Chondrocyte (in vitro differentiated cells): ENCODE results near the gene TTC31. TPM values are rescaled to one million over a fixed set of nuclear protein-coding genes. Genes with fewer than 3 reads are reported as not detected.

ENCODE experiments used
- DNase-seq: peaks from one replicate; pipeline ENCODE4 v3.0.0; 2021; ENCODE audit warnings: mixed read lengths, low spot score
- H3K27ac Mint-ChIP-seq: one replicate; pipeline ENCODE4 v1.8.0; 2021; ENCODE audit warnings: mild to moderate bottlenecking, moderate library complexity, mixed read lengths; ENCODE audit not compliant: unreplicated experiment
- H3K27me3 Mint-ChIP-seq: 2 replicates; pipeline ENCODE4 v1.8.0; 2021; ENCODE audit warnings: low read depth, mixed read lengths
- H3K36me3 Mint-ChIP-seq: 2 replicates; pipeline ENCODE4 v1.8.0; 2021; ENCODE audit warnings: low read depth, mixed read lengths
- H3K4me1 Mint-ChIP-seq: 2 replicates; pipeline ENCODE4 v1.8.0; 2021; ENCODE audit warnings: low read depth, mild to moderate bottlenecking, mixed read lengths
- H3K4me3 Mint-ChIP-seq: one replicate; pipeline ENCODE4 v1.8.0; 2021; ENCODE audit warnings: mild to moderate bottlenecking, moderate library complexity, mixed read lengths; ENCODE audit not compliant: unreplicated experiment
- H3K9me3 Mint-ChIP-seq: 2 replicates; pipeline ENCODE4 v1.8.0; 2021; ENCODE audit warnings: low read depth, mixed read lengths
- CTCF ChIP-seq: fragments of 200-600 bp; sonication (generic); IDR thresholded peaks from 2 replicates; pipeline ENCODE4 v1.5.0; 2021; ENCODE audit warnings: antibody characterized with exemption, mild to moderate bottlenecking, moderate library complexity
- total RNA-seq: library from RNA; stranded (reverse); gene quantifications from 3 replicates; pipeline ENCODE4 v1.2.1, GENCODE V29; 2021

TTC31 gene
- total RNA-seq, 1 donor from 2014 or later = 18.1 TPM

GRCh38 chr2:74534411-74534810 lies 51.5 kb downstream of the TTC31 start:
- H3K9me3 Mint-ChIP-seq = no peaks in the 10 kb centered on the region
- no peak overlapping the region for H3K27ac Mint-ChIP-seq
- no peaks in the 10 kb centered on the region for H3K27me3 Mint-ChIP-seq
- peak; percentile 75 for DNase-seq
- H3K36me3 Mint-ChIP-seq = peaks cover 13% of the 10 kb centered on the region
- TF ChIP-seq CTCF = no peak
- H3K4me1 Mint-ChIP-seq = peaks cover 20% of the 10 kb centered on the region
- no peak overlapping the region for H3K4me3 Mint-ChIP-seq

DNA sequence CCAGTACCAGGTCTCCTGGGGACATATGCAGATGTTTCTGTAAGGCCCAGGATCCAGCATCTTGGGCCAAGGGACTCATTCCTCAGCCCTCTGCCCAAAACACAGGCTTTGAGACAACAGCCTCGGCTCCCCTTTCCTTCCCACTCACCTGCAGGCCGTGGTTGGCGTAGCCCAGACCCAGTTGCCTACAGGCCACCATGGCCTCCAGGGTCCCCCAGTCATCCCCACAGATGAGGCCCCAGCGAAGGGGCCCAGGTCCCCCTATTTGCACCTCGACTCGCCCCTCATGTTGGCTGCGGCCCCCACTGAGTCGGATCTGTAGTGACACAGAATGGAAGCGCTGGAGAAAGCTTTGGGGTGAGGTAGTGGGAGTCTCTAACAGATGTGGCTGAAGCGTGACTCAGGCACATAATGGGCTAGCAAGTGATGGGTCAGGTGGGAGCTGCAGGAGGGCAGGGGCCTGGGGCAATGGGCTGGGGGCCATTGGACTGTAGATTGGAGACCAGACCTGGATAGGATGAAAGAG lies 52.6 kb downstream of the TTC31 start:
- no peaks in the 10 kb centered on the region for H3K9me3 Mint-ChIP-seq
- TF ChIP-seq CTCF = no peak
- peaks cover 20% of the 10 kb centered on the region for H3K4me1 Mint-ChIP-seq
- no peaks in the 10 kb centered on the region for H3K27me3 Mint-ChIP-seq
- peaks cover 13% of the 10 kb centered on the region for H3K36me3 Mint-ChIP-seq
- H3K27ac Mint-ChIP-seq = peak overlapping the region; percentile 63
- peak; percentile 69 for DNase-seq
- no peak overlapping the region for H3K4me3 Mint-ChIP-seq

- H3K27me3 Mint-ChIP-seq = no peaks in the 10 kb centered on the region
- H3K4me1 Mint-ChIP-seq = peaks cover 14% of the 10 kb centered on the region
- H3K9me3 Mint-ChIP-seq = no peaks in the 10 kb centered on the region
- TF ChIP-seq CTCF = no peak
- peak overlapping the region; percentile 36 for H3K27ac Mint-ChIP-seq
- peak; percentile 88 for DNase-seq
- H3K4me3 Mint-ChIP-seq = no peak overlapping the region
- H3K36me3 Mint-ChIP-seq = peaks cover 17% of the 10 kb centered on the region
Observed at GRCh38 chr2:74536166-74536950, 53.5 kb downstream of the TTC31 start.

DNA sequence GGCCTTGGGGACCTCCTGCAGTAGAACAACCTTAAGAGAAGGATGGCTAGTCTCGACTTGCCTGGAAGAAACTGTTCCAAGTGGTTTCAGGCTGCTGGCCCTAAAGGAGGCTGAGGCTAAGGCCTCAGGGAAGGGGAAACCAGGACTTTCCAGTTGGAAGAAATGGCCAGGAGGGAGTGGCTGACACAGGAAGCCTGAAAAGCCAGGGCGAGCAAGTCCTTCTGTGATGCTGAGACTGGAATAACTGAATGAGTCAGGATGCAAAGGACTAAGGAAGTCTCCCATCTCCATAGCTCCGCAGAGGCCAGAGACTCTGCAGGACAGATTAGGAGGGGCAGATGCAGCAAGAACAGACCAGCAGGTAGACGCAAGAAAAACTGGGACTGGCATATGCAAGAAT lies 54.3 kb downstream of the TTC31 start:
- H3K4me3 Mint-ChIP-seq = no peak overlapping the region
- peaks cover 19% of the 10 kb centered on the region for H3K36me3 Mint-ChIP-seq
- DNase-seq = peak; percentile 21
- no peaks in the 10 kb centered on the region for H3K9me3 Mint-ChIP-seq
- no peaks in the 10 kb centered on the region for H3K27me3 Mint-ChIP-seq
- H3K27ac Mint-ChIP-seq = peak overlapping the region; percentile 25
- H3K4me1 Mint-ChIP-seq = peaks cover 7% of the 10 kb centered on the region
- no peak for TF ChIP-seq CTCF

GRCh38 chr2:74538881-74539339 lies 56.0 kb downstream of the TTC31 start:
- H3K4me1 Mint-ChIP-seq = no peaks in the 10 kb centered on the region
- H3K36me3 Mint-ChIP-seq = peaks cover 17% of the 10 kb centered on the region

More at GRCh38 chr2:74538881-74539339, 56.0 kb downstream of the TTC31 start:
- no peak for TF ChIP-seq CTCF
- Mint-ChIP-seq H3K27me3 (no peaks in the 10 kb centered on the region), H3K27ac (no peak overlapping the region), H3K4me3 (no peak overlapping the region), H3K9me3 (no peaks in the 10 kb centered on the region)
- peak; percentile 33 for DNase-seq
